ENCODE measurements around the gene SLC4A2. TPM values are rescaled to one million over a fixed set of nuclear protein-coding genes. Genes with fewer than 3 reads are reported as not detected.

SLC4A2 gene
- total RNA-seq, 1 experiment from 2014 or later = 164 TPM

- peak; percentile 70 for TF ChIP-seq PRDM15 (CRISPR knock-in tag; IDR thresholded peaks at IDR 0.05)
- peak; percentile 82; the same call in 1 of the 2 replicates for TF ChIP-seq IRF2 (CRISPR knock-in tag; IDR thresholded peaks at IDR 0.05; ENCODE audit: borderline replicate concordance, low read depth)
- TF ChIP-seq NFYB (CRISPR knock-in tag; conservative IDR thresholded peaks at IDR 0.05; ENCODE audit: low read depth) = peak; percentile 57
- TF ChIP-seq ATF6 (CRISPR knock-in tag; IDR thresholded peaks at IDR 0.05) = peak; percentile 73
- no peak for TF ChIP-seq ZNF532 (CRISPR knock-in tag; IDR thresholded peaks at IDR 0.05; ENCODE audit: borderline replicate concordance)
- peak; percentile 69; the same call in 1 of the 2 replicates for TF ChIP-seq ATF2 (CRISPR knock-in tag; IDR thresholded peaks at IDR 0.05; ENCODE audit: borderline replicate concordance, low read depth)
- peak; percentile 93 for TF ChIP-seq SMAD4 (CRISPR knock-in tag; IDR thresholded peaks at IDR 0.05)
- peak; percentile 90 for TF ChIP-seq ATF3 (CRISPR knock-in tag; conservative IDR thresholded peaks at IDR 0.05)
- TF ChIP-seq ZNF671 (CRISPR knock-in tag; IDR thresholded peaks at IDR 0.05) = no peak
- no peak for TF ChIP-seq ZNF138 (CRISPR knock-in tag; conservative IDR thresholded peaks at IDR 0.05)
- peak; percentile 98 for TF ChIP-seq ZNF232 (CRISPR knock-in tag; IDR thresholded peaks at IDR 0.05)
- no peak for TF ChIP-seq OVOL2 (CRISPR knock-in tag; IDR thresholded peaks at IDR 0.05; ENCODE audit: borderline replicate concordance)
- TF ChIP-seq ZNF425 (CRISPR knock-in tag; conservative IDR thresholded peaks at IDR 0.05) = no peak
- peak; percentile 92 for TF ChIP-seq E2F1 (CRISPR knock-in tag; IDR thresholded peaks at IDR 0.05)
- TF ChIP-seq JAZF1 (CRISPR knock-in tag; IDR thresholded peaks at IDR 0.05) = no peak
- TF ChIP-seq SMAD3 (CRISPR knock-in tag; IDR thresholded peaks at IDR 0.05; ENCODE audit: borderline replicate concordance) = peak; percentile 98
- TF ChIP-seq NFATC4 (CRISPR knock-in tag; IDR thresholded peaks at IDR 0.05) = no peak
- peak; percentile 99 for TF ChIP-seq FOXP1 (CRISPR knock-in tag; IDR thresholded peaks at IDR 0.05; ENCODE audit: borderline replicate concordance)
- TF ChIP-seq TEAD4 (CRISPR knock-in tag; IDR thresholded peaks at IDR 0.05) = peak; percentile 96
- peak; percentile 97 for TF ChIP-seq IRF1 (CRISPR knock-in tag; IDR thresholded peaks at IDR 0.05)
- peak; percentile 98 for TF ChIP-seq FOXK1 (CRISPR knock-in tag; IDR thresholded peaks at IDR 0.05)
Observed at GRCh38 chr7:151051108-151051507, 8.3 kb upstream of the SLC4A2 start (continued).
